Activated gamma-delta T cell treated with anti-CD3 and anti-CD28 coated beads, Interleukin-2, amount 50 U/mL, for 16 hours (primary cell): ENCODE data around the gene KIF14.
"Not testable (repeated sequence)": the region's sequence is repeated elsewhere in the genome, so short reads cannot be mapped to it uniquely, and the experiment has no call there.

Experiments used
- DNase-seq: peaks from one replicate; pipeline ENCODE4 v3.0.0-alpha.2; 2020; ENCODE audit warnings: low read depth

The KIF14 gene

DNA sequence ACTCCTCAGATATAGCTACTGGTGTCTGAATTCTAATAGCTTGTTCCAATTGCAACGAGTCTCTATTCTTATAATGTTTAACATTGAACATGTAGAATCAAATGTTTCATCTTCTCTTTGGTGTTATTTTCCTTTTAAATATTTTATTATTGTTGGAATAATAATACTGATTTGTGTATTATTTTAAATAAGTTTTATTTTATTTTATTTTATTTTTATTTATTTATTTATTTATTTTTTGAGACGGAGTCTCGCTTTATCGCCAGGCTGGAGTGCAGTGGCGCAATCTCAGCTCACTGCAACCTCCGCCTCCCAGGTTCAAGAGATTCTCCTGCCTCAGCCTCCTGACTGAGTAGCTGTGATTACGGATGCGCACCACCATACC is 10.0 kb upstream of the KIF14 start:
- DNase-seq, result not testable (repeated sequence)

DNA sequence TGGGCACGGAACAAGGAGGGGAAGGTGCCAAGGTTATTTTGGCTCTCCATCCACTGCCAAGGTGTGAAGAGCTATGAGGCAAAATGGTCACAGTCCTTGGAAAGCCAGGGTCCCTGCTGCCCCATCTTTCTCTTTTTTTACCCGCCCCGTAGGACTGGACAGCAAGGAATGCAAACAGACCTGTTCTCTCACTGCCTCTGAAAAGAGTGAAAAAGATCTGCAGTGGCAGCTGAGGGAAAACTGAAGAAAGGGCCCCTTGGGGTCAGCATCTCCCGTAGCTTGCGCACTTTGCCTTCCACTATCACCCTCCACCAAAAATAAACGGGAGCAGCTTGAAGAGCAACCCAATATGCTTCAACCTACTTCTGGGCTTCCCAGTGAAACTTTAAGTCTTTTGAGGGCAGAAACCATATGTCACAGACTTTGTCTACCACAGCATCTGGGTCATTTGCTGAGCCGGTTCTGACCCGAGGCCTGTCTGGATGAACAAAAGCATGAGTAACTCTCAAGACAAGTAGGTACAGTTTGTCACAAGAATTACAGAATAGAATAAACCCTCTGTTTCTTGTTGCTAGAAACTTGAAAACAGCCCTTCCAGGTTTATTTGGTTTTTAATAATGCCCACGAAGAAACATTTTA is 9.4 kb upstream of the KIF14 start:
- no peak for DNase-seq

DNA sequence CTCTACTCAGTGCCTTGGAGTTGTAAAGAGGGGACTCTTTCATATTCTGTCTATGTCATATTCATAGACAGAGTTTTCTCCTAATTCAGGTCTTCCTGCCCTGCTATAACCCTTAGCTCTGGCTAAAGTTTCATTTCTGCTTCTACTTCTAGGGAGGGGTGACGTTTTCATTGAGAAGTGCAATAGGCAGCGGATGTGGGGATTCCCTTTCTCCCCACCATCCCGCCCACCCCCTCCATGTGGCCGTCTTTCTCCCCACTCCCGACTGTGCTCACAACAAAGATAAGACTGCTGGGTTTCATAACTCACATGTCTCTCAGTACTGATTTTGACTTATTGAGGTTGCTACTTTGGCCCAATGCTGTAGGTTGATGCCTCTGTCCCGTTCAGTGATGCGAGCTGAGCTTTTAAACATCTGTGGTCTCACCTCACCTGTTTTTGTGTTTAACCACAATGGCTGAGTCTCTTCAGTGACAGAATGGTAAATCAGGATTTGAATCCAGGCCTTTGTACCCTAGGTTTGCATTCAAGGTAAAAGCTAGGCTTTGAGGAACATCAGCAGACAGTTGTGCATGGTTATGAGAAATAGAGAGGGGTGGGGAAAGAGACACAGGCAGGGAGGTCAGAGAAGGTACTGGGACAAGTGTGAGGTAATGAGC is 7.8 kb upstream of the KIF14 start:
- no peak for DNase-seq

DNA sequence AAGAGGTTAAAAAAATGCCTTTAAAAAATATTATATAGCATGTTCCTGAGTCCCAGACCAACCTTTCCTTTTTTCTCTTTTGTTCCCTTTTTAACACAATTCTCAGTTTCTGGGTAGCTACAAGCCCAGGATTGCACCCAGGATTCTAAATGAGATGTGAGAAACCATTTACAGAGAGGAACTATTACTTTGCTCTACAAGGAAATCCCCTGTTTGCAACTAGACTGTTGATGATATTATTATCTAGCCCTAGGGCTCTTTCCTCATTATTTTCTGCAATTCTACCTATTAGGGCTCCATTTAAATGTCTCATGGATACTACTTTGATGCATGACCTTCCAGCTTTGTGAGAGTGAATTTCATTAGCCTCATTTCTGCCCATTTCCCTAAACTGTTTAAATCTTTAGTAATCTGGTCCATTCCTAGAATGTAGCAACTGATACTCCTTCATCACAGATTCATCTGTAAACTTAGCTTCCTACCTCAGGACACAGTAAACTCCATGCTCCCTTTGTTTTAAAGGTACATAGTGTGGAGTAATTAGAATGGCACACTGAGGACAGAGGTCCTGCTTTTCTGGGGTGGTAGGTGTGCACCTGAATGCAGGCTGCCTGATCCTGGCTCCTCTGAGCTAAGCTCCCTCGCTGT is 7.1 kb upstream of the KIF14 start:
- DNase-seq, result no peak

DNA sequence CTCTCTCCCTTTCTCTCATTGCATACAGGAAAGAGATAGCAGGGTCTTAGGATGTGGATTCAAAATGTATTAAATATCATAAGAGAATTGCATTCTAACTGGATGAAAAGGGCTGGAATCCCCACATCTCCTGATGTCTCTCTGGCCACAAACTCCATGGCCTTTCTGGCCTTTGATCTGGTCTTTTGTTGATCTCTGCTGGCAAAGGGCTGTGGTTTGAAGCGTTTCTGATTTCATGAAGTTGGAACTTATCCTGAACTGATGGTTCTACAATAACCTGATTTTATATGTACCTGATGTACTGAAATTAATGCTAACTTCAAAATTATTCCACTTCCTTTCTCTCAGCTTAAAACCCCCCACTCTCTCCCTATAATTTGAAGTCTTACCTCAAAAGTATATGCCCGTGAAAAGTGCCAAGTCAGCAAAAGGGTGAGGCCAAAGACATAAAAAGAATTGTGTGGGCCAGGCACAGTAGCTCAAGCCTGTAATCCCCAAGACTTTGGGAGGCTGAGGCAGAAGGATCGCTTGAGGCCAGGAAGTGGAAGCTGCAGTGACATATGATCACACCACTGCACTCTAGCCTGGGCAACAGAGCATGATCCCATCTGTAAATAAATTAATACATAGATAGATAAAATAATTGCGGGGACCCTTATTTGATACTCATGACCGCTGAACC is 6.4 kb upstream of the KIF14 start:
- no peak for DNase-seq

DNA sequence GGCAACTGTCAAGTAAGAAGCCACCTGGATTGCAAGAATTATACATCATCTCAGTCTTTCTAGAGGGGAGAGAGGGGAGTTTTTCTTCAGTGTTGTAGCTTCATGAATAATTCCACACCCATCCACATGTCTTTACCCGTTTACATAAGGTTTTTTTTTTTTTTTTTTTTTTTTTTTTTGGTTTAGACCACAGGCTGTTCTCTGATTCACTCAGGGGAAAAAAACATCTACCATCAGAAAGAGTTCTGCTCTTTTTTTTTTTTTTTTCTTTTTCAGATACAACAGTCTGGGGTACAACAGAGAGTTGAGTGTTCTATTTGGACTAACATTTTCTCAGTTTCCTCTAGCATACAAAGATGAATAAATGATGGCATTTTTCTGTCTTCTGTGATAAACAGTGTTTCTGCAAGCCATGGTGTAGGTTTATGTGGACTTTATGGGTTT is 4.9 kb upstream of the KIF14 start:
- DNase-seq, result no peak

DNA sequence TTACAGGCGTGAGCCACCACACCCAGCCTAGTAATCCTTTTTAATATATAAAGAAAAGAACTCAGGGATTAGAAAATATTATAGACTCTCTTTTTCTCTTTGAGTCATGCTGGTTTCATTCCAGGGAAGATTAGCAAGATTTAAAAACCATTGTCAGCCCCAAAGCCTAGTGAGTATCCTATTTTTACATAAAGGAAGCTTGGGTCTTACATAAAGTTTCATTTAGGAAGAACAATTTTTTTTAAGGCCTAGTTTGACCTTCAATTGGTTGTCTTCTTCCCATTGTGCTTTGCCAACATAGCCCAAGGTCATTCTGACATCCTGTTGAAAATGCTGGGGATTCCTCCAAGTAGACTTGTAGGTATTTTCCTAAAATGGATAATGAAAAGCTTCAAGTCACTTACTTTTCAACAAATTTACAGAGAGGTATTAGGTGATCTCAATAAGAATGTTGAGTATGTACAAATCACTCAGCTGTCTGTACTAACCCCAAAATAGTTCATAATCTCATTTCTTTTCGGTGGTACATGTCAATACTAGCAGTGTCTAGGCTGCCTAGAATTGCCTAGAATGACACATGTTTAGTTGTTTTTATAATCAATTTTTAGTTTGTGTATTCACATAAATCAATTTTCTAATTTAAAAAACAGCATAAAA is 4.3 kb upstream of the KIF14 start:
- DNase-seq, result no peak

DNA sequence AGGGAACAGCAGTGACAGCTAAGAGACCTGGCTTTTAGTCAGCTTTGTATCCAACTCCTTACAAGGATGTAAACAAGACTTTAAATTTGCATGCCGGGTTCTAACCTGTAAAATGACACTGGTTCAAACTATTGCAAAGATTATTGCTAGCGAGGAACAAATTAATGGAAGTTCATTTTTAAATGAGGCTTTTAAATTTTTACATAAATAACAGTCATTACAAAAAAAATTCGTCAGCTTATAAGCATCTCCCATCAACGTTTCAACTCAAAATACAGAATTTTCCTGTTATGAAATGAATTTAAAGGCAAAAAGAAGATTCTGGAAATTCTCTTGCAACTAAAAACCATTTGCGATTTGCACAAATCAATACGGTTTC is 668 bp downstream of the KIF14 start:
- DNase-seq, result no peak

DNA sequence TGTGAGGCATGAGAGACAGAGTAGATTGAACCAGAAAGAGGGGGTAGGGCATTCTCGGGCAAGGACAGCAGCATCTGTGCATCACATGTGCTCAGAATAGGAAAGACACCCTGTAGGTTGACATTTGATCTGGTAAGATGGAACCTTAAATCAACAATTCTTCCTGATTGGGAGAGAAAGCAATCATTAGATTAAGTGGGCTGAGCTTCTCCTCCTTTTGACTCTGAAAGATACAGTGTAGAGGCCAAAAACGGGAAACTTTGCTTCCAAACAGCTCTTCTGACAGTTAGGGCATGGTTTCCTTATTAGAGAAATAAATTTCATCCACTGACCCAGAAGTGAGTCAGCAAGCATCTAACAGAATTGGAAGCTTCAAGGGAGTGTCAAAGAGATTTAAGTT is 9.7 kb downstream of the KIF14 start:
- DNase-seq, result no peak

DNA sequence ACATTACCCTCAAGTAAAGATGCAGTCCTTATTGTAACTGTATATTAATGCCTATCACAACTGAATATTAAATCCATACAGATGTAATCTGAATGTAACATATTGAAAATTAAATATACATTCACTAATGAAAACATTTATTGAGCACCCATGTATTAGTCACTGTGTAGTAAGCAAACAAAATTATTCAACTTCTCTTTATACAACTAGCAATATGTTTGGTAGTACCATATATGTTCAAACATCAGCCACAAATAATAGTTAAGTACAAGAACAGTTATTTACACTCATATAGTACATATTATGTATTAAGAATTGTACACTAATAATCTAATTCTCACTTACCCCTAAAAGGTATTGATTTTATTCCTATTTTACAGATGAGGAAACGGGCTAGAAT is 17.9 kb downstream of the KIF14 start:
- no peak for DNase-seq

DNA sequence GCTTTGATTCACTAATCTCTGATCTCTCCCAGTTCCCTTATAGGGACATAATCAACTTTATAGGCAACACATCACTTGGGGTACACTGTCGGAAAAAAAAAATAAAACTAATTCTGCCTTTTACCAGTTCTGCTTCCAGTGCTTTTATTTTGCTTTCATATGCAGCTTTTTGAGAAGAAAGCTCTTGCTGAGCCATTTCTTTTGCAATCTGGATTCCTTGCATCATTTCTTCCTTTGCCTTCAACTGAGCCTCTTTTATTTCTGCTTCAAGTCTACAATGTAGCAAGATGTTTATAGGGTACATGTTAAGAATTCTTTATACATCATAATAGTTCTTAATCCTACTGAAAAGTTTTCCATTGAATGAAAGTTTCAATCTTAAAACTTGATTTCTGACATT is 30.6 kb downstream of the KIF14 start:
- DNase-seq, result no peak

DNA sequence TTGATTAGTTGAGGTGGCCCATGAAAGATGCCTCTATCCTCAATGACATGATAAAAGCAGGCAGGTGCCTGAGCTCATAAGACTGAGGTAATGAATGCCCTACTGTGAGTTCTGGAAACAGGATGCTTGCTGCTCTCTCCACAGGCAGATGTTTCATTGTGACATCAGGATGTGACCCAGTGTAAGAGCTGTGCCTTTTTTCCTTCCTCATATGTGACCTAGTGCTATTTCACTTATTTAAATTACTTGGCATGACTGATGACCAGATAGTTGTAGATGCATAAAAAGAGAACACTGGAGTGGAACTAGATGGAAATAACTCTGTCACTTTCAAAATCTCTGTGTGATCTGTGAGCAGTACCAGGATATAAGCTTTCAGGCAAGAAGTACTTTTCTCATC is 31.9 kb downstream of the KIF14 start:
- DNase-seq, result no peak

DNA sequence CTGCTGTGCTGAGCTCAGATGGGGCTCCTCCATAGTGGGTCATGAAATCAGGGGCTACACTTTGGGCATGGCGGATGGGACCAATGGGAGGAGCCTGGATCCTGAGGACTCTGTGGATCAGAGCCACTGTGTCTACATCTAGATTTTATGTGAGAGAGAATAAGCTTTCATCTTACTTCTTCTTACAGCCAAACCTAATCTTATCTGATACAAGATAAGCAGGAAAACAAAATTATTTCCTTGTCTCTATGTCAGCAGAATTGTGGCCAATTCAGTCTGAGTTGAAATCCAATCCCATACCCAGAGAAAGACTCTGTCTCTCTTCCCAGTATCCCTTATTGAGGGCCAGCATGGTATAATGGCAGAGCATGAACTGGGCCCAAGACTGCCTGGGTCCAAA is 56.2 kb downstream of the KIF14 start:
- no peak for DNase-seq

DNA sequence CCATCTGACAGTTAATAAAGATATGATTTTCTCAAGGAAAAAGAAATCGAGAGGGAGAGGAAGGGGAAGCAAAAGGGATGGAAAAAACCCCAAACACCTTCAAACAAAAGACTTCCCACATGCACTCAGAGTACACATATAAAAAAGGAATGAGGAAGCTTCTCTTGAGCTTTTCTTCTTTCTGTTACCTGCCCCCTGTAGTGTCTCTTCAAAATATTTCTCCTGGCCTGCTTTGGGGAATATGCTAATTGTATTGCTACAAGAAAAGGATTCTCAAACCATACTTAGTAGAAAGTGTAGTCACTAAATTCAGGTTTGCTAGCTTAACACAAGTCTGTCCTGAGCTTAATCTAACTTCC is 58.7 kb downstream of the KIF14 start:
- DNase-seq, result no peak

DNA sequence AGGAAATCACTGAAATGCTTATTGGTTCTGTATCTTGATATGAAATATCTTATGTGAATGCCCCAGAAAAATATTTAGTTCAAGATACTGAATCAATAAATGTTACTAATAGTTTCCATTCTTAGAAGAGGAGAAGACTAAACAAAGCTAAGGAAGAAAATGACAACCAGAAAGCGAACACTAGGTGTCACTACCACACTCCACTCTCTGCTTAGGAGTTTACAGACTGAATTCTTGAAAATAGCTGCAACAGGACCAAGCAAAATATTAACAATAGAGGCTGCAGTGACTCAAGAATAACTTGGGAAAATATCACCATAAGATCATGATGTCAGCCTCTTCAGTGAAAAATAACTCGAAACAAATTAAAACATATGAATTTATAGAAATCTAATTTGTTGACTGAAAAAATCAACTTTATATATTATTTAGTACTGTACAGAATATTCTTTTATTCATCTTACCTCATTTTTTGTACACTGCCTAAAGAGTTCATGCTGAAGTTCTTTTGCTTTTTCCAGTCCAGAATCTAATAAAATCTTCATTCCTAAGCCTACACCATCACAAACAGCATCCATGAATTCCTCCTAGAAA is 61.6 kb downstream of the KIF14 start:
- no peak for DNase-seq

DNA sequence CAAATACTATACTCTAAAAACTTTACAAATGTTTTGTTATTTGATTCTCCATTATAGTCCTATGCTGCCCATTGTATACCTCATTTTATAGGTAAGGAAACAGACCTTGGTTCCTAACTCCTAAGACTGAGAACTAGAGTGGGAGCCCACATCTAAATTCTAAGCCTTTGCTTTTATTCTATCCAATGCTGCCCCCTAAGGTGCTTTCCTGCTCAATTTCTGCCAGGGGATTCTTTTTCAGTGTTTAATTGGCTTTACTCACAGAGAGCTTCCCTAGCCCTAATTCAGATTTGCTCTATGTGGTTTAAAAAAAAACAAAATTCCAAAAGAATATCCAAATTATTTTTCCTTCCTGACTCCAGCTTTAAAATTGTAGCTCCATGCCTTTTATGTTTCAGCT is 64.5 kb downstream of the KIF14 start:
- DNase-seq, result no peak

DNA sequence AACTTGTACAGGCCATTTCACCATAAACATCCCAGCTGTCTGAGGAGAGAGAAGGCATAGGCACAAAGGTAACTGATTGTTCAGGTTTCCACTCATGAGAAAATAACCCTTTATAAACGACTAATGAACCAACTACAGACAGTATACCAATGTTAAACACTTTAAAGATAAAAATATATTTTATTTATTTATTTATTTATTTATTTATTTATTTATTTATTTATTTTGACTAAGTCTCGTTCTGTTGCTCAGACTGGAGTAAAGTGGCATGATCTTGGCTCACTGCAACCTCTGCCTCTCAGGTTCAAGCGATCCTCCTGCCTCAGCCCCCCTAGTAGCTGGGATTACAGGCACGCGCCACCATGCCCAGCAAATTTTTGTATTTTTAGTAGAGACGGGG is 67.8 kb downstream of the KIF14 start:
- DNase-seq, result not testable (repeated sequence)

DNA sequence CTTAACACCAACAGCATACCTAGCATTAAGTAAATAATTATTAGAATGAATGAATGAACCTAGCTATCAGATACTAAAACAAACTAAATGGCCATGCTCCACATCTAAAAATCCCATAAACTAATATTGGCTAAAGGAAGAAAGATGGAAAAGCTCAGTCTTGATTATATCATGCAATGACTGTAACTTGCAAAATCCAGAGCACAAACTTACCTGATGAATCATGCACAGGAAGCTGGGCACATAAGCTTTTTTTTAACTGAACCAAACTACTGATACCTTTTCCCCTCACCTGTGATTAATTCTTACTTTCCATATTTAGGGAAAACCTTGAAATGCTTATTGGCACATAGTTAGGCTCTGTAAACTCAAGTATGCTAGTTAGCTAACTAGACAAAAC is 70.2 kb downstream of the KIF14 start:
- no peak for DNase-seq

DNA sequence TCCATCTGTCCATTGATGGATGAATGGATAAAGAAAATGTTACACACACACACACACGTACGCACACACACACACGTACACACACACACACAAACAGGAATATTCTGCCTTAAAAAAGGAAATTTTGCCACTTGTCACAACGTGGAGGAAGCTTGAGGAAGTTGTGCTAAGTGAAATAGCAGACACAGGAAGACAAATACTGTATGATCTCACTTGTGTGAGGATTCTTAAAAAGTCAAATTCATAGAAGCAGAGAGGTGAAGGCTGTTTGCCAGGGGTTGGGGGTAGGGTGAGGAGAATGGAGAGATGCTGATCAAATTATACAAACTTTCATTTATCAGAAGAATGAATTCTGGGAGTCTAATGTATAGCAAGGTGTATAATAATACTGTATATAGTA is 73.2 kb downstream of the KIF14 start:
- DNase-seq, result no peak

DNA sequence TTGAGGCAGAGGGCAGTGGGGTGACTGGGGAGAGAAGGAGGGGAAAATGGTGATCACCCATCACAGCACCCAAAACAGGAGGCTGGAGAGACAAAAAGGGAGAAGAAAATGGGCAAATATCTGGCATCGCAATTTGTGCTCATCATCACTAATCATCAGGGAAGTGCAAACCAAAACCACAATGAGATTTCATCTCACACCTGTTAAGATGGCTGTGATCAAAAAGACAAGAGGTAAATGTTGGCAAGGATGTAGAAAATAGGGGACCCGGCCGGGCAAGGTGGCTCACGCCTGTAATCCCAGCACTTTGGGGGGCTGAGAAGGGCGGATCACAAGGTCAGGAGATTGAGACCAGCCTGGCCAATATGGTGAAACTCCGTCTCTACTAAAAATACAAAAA is 74.0 kb downstream of the KIF14 start:
- DNase-seq, result no peak

DNA sequence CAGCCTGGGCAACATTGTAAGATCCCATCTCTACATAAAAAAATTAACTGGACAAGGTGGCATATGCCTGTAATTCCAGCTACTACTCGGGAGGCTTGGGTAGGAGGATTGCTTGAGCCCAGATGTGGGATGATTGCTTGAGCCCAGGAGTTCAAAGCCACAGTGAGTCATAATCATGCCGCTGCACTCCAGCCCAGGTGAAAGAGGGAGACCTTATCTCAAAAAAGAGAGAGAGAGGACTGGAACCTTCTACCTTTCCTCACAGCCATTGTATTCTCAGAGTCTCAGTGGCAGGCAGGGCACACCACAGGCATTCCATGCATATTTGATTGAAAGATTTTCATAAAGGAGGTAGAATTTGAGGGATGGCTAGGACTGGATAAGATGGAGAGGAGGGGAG is 78.4 kb downstream of the KIF14 start:
- DNase-seq, result no peak

DNA sequence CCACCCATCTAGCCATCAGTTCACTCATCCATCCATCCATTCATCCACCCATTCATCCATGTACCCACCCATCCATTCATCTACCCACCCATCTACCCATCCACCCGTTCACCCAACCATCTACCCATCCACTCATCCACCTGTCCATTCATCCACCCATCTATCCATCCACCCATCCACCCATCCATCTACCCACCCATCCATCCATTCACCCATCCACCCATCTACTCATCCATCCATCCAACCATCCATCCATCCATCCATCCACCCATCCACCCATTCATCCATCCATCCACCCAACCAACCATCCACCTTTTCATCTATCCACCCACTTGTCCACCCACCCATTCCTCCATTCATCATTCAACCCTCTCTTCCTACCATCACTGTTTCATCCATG is 80.3 kb downstream of the KIF14 start:
- DNase-seq, result no peak
